GM13977 (cell line): ENCODE data around the gene PRRG1.
"Not testable (repeated sequence)": the region's sequence is repeated elsewhere in the genome, so short reads cannot be mapped to it uniquely, and the experiment has no call there.

Source experiments
- DNase-seq: peaks from one replicate; pipeline ENCODE4 v3.0.0; 2012; ENCODE audit warnings: low spot score
- CTCF ChIP-seq: IDR thresholded peaks from 2 replicates; pipeline ENCODE4 v1.5.1; 2012; ENCODE audit warnings: mild to moderate bottlenecking, control low read depth; ENCODE audit not compliant: insufficient read depth; ENCODE audit errors: extremely low read depth, missing control alignments
- in situ Hi-C: fragments of 300-500 bp; cut with MboI; formaldehyde crosslinking; loops from one replicate; pipeline ENCODE4 v1.12.0; 2022; ENCODE audit warnings: low sequenced_read_pairs, low pct_unique_long_range_greater_than_20kb, mixed read lengths, inconsistent platforms; ENCODE audit not compliant: unreplicated experiment

Gene PRRG1

DNA sequence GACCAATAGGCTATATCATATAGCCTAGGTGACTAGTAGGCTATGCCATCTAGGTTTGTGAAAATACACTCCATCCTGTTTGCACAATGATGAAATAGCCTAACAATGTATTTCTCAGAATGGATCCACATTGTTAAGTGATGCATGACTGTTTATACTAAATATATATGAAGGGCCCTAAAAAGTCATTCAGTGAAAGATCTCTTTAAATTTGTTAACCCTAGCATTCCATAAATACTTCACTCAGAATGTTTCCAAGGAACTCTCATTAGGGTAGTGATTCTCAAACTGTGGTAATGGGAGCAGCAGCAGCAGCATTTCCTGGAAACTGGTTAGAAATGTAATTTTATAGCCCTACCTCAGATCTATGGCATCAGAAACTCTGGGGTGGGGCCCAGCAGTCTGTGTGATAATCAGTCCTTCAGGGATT, 74.9 kb downstream of the PRRG1 start:
- TF ChIP-seq CTCF: no peak
- in situ Hi-C loops: no loop called here
- no peak for DNase-seq

- no peak for DNase-seq
- TF ChIP-seq CTCF: no peak
- in situ Hi-C loops: no loop called here
These were observed 76.2 kb downstream of the PRRG1 start for GRCh38 chrX:37425370-37425769.

GRCh38 chrX:37428962-37429361, 79.8 kb downstream of the PRRG1 start:
- in situ Hi-C loops, DNase-seq: not testable (repeated sequence)

GRCh38 chrX:37434362-37434761, 85.2 kb downstream of the PRRG1 start:
- DNase-seq: no peak
- in situ Hi-C loops: no loop called here
- TF ChIP-seq CTCF: no peak

GRCh38 chrX:37437160-37437559, 88.0 kb downstream of the PRRG1 start:
- no peak for DNase-seq
- in situ Hi-C loops: no loop called here
- TF ChIP-seq CTCF: no peak

DNA sequence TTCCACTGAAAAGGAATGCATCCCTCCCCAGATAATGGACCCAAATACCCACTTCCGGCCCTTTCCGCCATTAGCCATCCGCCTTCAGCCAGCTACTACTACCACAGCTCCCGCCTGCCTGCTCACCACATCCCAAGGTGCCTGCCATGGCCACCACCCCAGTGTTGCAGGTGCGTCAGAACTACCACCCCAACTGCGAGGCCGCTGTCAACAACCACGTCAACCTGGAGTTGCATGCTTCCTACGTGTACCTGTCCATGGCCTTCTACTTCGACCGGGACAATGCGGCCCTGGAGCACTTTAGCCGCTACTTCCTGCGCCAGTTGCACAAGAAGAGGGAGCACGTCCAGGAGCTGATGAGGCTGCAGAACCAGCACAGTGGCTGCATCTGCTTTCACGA, 92.2 kb downstream of the PRRG1 start:
- DNase-seq: no peak
- in situ Hi-C loops: no loop called here
- no peak for TF ChIP-seq CTCF

GRCh38 chrX:37445182-37445581, 96.0 kb downstream of the PRRG1 start:
- TF ChIP-seq CTCF: no peak
- DNase-seq: no peak
- in situ Hi-C loops: no loop called here
